Measurements from ENCODE around the gene RRP12.

Gene RRP12

DNA sequence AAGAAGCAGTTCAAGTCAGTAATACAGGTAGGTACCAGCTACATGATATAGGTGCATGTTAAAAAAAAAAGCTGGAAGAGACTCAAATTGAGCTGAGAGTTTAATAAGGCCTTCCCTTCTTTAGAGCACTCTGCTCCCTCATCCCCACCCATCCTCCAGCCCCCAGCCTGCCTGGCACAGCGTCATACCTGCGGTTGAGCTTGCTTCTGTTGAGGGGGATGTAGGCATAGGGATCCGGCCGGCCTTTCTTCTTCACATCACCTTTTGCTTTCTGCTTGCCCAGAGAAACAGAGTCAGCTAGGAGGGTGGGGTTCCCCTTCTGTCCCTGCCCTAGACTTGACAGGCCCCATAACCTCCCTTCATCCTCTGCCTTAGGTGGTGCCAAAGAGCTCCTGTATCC, 42.8 kb downstream of the RRP12 start:
- ChIA-PET POLR2A (ENCODE audit: low non-redundant PET) (interaction anchor here (1.1 kb wide), 1 partner anchor 25 kb away, joined by 3 read pairs; no protein-coding TSS in a partner anchor), CTCF (interaction anchor here (0.6 to 0.7 kb wide), 2 partner anchors 232 to 718 kb away, joined by 3 to 4 read pairs; no protein-coding TSS in a partner anchor)
- no peak overlapping the region for H3K27ac ChIP-seq
- TF ChIP-seq, protein P1, sequence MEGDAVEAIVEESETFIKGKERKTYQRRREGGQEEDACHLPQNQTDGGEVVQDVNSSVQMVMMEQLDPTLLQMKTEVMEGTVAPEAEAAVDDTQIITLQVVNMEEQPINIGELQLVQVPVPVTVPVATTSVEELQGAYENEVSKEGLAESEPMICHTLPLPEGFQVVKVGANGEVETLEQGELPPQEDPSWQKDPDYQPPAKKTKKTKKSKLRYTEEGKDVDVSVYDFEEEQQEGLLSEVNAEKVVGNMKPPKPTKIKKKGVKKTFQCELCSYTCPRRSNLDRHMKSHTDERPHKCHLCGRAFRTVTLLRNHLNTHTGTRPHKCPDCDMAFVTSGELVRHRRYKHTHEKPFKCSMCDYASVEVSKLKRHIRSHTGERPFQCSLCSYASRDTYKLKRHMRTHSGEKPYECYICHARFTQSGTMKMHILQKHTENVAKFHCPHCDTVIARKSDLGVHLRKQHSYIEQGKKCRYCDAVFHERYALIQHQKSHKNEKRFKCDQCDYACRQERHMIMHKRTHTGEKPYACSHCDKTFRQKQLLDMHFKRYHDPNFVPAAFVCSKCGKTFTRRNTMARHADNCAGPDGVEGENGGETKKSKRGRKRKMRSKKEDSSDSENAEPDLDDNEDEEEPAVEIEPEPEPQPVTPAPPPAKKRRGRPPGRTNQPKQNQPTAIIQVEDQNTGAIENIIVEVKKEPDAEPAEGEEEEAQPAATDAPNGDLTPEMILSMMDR (conservative IDR thresholded peaks at IDR 0.05; ENCODE audit: low read depth), result no peak
- DNase-seq (ENCODE audit: low spot score), result no peak

DNA sequence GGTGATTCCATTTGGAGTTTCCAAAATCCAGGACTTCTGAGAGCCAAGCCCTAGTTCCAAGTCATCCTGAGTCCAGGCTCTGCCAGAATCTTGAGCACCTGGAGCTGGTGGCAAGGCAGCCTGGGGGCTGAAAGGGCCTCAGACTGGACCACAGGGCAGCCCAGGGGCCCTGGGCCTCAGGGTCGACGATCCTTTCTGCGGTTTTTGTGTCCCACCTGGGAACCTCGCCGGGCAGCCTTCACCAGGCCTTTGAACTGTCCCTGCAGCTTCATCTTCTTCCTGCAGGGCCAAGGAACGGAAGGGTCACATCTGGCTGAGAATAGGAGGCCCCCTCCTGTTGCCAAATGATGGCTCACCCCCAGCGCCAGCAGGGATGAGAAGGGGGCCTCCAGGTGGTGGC, 44.2 kb downstream of the RRP12 start:
- no peak overlapping the region for H3K27ac ChIP-seq
- POLR2A ChIA-PET (ENCODE audit: low non-redundant PET), result no interaction called here
- TF ChIP-seq, protein P1 (conservative IDR thresholded peaks at IDR 0.05; ENCODE audit: low read depth), result no peak
- no peak for DNase-seq (ENCODE audit: low spot score)
- CTCF ChIA-PET, result interaction anchor here (0.6 to 1.2 kb wide), 2 partner anchors 78 to 1005 kb away, joined by 4 to 5 read pairs; no protein-coding TSS in a partner anchor

GRCh38 chr10:97356318-97356914, 44.7 kb downstream of the RRP12 start:
- ChIA-PET POLR2A (ENCODE audit: low non-redundant PET) (no interaction called here), CTCF (interaction anchor here (0.6 to 1.6 kb wide), 6 partner anchors 16 to 1006 kb away, joined by 4 to 11 read pairs (median 6); no protein-coding TSS in a partner anchor)
- DNase-seq (ENCODE audit: low spot score), result no peak
- TF ChIP-seq, protein P1 (conservative IDR thresholded peaks at IDR 0.05; ENCODE audit: low read depth), result no peak
- H3K27ac ChIP-seq, result 0 out of 2 replicates have a peak overlapping the region, but pooled peaks have one; percentile 4

DNA sequence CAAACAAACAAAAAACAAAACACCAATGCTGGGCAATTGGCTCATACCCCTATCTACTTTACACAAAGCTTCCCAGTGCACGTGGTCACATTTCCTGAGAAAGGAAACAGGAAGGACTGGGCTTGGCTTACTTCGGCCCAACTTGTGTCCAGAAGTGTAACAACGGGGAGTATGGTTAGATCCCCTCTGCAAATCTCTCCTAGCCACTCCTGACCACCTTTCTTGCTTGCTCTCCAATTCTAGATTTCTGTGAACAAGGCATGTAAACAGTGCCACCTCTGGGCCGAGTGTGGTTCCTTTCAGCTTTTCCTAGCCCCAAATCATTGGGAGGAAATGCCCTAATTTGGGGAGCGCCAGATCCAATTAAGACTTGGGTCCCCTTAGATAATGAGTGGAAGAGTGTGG, 45.6 kb downstream of the RRP12 start:
- DNase-seq (ENCODE audit: low spot score), result no peak
- no peak overlapping the region for H3K27ac ChIP-seq
- ChIA-PET POLR2A (ENCODE audit: low non-redundant PET) (no interaction called here), CTCF (interaction anchor here (0.6 to 1.6 kb wide), 4 partner anchors 17 to 77 kb away, joined by 3 to 11 read pairs (median 8); no protein-coding TSS in a partner anchor)
- TF ChIP-seq, protein P1 (conservative IDR thresholded peaks at IDR 0.05; ENCODE audit: low read depth), result peak; percentile 13; the same call in 1 of the 2 replicates

- ChIA-PET POLR2A (ENCODE audit: low non-redundant PET) (no interaction called here), CTCF (no interaction called here)
- DNase-seq (ENCODE audit: low spot score), result no peak
- TF ChIP-seq, protein P1 (conservative IDR thresholded peaks at IDR 0.05; ENCODE audit: low read depth), result no peak
- H3K27ac ChIP-seq, result no peak overlapping the region
Measured at GRCh38 chr10:97353945-97354344, 47.2 kb downstream of the RRP12 start.

DNA sequence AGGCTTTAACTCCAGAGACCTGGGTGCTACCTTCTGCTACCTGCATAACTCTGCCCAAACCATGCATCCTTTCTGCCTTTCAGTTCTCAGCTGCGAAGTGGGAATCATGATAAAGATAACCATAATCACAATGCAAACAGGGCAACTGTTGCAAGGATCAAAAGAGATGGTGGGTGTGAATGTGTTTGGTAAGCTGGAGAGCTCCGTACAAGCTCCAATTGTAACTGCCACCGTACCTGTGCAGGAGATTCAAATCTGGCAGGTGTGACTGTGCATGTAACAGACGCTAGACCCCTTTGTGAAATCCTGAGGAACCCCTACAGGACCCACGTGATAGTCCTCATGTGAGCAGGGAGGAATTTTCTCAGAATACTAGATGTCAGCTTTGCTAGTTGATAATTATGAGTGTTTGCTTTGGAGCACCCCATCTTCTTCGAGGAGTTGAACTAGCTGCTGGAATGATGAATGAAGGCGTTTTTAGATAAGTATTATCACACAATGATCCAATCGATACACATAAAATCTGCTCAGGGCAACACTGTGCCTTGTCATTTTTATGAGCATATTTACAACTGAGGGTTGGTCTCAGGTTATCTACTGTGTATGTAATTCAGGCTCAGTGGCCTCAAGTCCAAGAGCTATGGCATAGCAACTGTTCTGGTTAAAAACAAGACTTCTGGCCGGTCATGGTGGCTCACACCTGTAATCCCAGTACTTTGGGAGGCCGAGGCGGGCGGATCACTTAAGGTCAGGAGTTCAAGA, 51.2 kb downstream of the RRP12 start:
- ChIA-PET POLR2A (ENCODE audit: low non-redundant PET) (no interaction called here), CTCF (interaction anchor here (0.7 kb wide), 1 partner anchor 197 kb away, joined by 3 read pairs; no protein-coding TSS in a partner anchor)
- TF ChIP-seq, protein P1 (conservative IDR thresholded peaks at IDR 0.05; ENCODE audit: low read depth), result no peak
- H3K27ac ChIP-seq, result no peak overlapping the region
- DNase-seq (ENCODE audit: low spot score), result no peak

Data from RWPE1 (cell line).